CD4-positive, alpha-beta T cell treated with Interleukin-6 at 100 ng/mL for 8 hours (primary cell): ENCODE results near the gene MPZL1.

ENCODE experiments used
- DNase-seq: peaks from one replicate; pipeline ENCODE4 v3.0.0-alpha.2; 2020; ENCODE audit warnings: mixed read lengths, low spot score

Gene MPZL1

GRCh38 chr1:167695756-167696561 is 25.8 kb upstream of the MPZL1 start:
- DNase-seq: no peak

GRCh38 chr1:167697667-167698141 is 24.1 kb upstream of the MPZL1 start:
- no peak for DNase-seq

- DNase-seq: no peak
Measured at GRCh38 chr1:167698313-167698712, 23.5 kb upstream of the MPZL1 start.

- no peak for DNase-seq
Measured at GRCh38 chr1:167701510-167701909, 20.3 kb upstream of the MPZL1 start.

- DNase-seq: no peak
Measured at GRCh38 chr1:167703557-167703956, 18.2 kb upstream of the MPZL1 start.

- no peak for DNase-seq
Measured at GRCh38 chr1:167704715-167705114, 17.1 kb upstream of the MPZL1 start.

- DNase-seq: no peak
Measured at GRCh38 chr1:167705250-167705649, 16.5 kb upstream of the MPZL1 start.

- no peak for DNase-seq
Measured at GRCh38 chr1:167706363-167706762, 15.4 kb upstream of the MPZL1 start.

GRCh38 chr1:167706931-167707877 is 14.6 kb upstream of the MPZL1 start:
- DNase-seq: no peak

GRCh38 chr1:167707942-167708341 is 13.8 kb upstream of the MPZL1 start:
- DNase-seq: no peak

- no peak for DNase-seq
Measured at GRCh38 chr1:167708940-167709389, 12.8 kb upstream of the MPZL1 start.

- no peak for DNase-seq
Measured at GRCh38 chr1:167710836-167711235, 10.9 kb upstream of the MPZL1 start.

- DNase-seq: no peak
Measured at GRCh38 chr1:167711797-167712196, 10.0 kb upstream of the MPZL1 start.

- DNase-seq: no peak
Measured at GRCh38 chr1:167713330-167714081, 8.3 kb upstream of the MPZL1 start.

- DNase-seq: no peak
Measured at GRCh38 chr1:167714098-167714438, 7.7 kb upstream of the MPZL1 start.

GRCh38 chr1:167714439-167715156 is 7.2 kb upstream of the MPZL1 start:
- peak; percentile 81 for DNase-seq

- peak; percentile 89 for DNase-seq
Measured at GRCh38 chr1:167715157-167715999, 6.4 kb upstream of the MPZL1 start.

- DNase-seq: no peak
Measured at GRCh38 chr1:167716000-167716271, 5.8 kb upstream of the MPZL1 start.

- no peak for DNase-seq
Measured at GRCh38 chr1:167717351-167717750, 4.4 kb upstream of the MPZL1 start.

- no peak for DNase-seq
Measured at GRCh38 chr1:167718914-167719691, 2.7 kb upstream of the MPZL1 start.
